ENCODE measurements around the gene ADCY7.

ADCY7 gene

GRCh38 chr16:50269061-50269705 lies 2.8 kb downstream of the ADCY7 start:
- no peak for DNase-seq

- no peak for DNase-seq
Observed at GRCh38 chr16:50269769-50270509, 3.6 kb downstream of the ADCY7 start.

GRCh38 chr16:50270510-50271147 lies 4.3 kb downstream of the ADCY7 start:
- no peak for DNase-seq

- no peak for DNase-seq
Observed at GRCh38 chr16:50271148-50272041, 5.0 kb downstream of the ADCY7 start.

GRCh38 chr16:50272111-50272571 lies 5.8 kb downstream of the ADCY7 start:
- DNase-seq, result no peak

- no peak for DNase-seq
Observed at GRCh38 chr16:50272687-50273381, 6.5 kb downstream of the ADCY7 start.

- DNase-seq, result no peak
Observed at GRCh38 chr16:50273382-50273690, 7.0 kb downstream of the ADCY7 start.

GRCh38 chr16:50273888-50274325 lies 7.6 kb downstream of the ADCY7 start:
- no peak for DNase-seq

GRCh38 chr16:50274326-50275097 lies 8.2 kb downstream of the ADCY7 start:
- no peak for DNase-seq

GRCh38 chr16:50275098-50275415 lies 8.7 kb downstream of the ADCY7 start:
- DNase-seq, result no peak

GRCh38 chr16:50275428-50276325 lies 9.3 kb downstream of the ADCY7 start:
- no peak for DNase-seq

- no peak for DNase-seq
Observed at GRCh38 chr16:50276326-50276640, 9.9 kb downstream of the ADCY7 start.

GRCh38 chr16:50276801-50277555 lies 10.6 kb downstream of the ADCY7 start:
- no peak for DNase-seq

- no peak for DNase-seq
Observed at GRCh38 chr16:50278251-50278650, 11.9 kb downstream of the ADCY7 start.

GRCh38 chr16:50279504-50279865 lies 13.1 kb downstream of the ADCY7 start:
- DNase-seq, result no peak

- no peak for DNase-seq
Observed at GRCh38 chr16:50280932-50281331, 14.6 kb downstream of the ADCY7 start.

- DNase-seq, result no peak
Observed at GRCh38 chr16:50281391-50282009, 15.1 kb downstream of the ADCY7 start.

GRCh38 chr16:50282010-50282538 lies 15.7 kb downstream of the ADCY7 start:
- no peak for DNase-seq

- DNase-seq, result no peak
Observed at GRCh38 chr16:50282955-50283631, 16.7 kb downstream of the ADCY7 start.
